Body of pancreas (tissue), 4 donors: Measurements from ENCODE around the gene CCDC149. TPM values are rescaled to one million over a fixed set of nuclear protein-coding genes. Genes with fewer than 3 reads are reported as not detected.

Source experiments
- ATAC-seq: fragments of 150-250 bp; one replicate; pipeline ENCODE4 v1.9.1; 2016
- DNase-seq, 4 donors: peaks; one replicate each; pipeline ENCODE4 v3.0.0-alpha.2; 2019
- H3K27ac ChIP-seq, 4 donors: fragments of 200-600 bp; sonication (generic); 1 replicate in 3 of 4; 2 replicates in 1 of 4; pipeline versions ENCODE4 v1.5.1 to v1.6.1; 2016 to 2019; ENCODE audit warnings: mild to moderate bottlenecking in 1 of 4, mixed read lengths in 1 of 4, moderate library complexity in 1 of 4
- H3K27me3 ChIP-seq, 2 donors: fragments of 200-600 bp; sonication (generic); one replicate each; pipeline ENCODE4 v1.6.0; 2016; ENCODE audit warnings: mild to moderate bottlenecking in 1 of 2
- H3K36me3 ChIP-seq, 2 donors: fragments of 200-600 bp; sonication (generic); replicated peaks in 1 of 2; 2 replicates each; pipeline ENCODE4 v1.5.1; 2016; ENCODE audit warnings: low read depth in 2 of 2; ENCODE audit not compliant: insufficient read depth in 1 of 2
- H3K4me1 ChIP-seq: fragments of 200-600 bp; sonication (generic); one replicate; pipeline ENCODE4 v1.6.0; 2016
- H3K4me3 ChIP-seq, 2 donors: fragments of 200-600 bp; sonication (generic); 1 replicate in 1 of 2; 2 replicates in 1 of 2; pipeline ENCODE4 v1.5.1; 2016 to 2019
- H3K9me3 ChIP-seq, 3 donors: fragments of 200-600 bp; sonication (generic); 1 replicate in 2 of 3; 2 replicates in 1 of 3; pipeline ENCODE4 v1.5.1; 2016
- CTCF ChIP-seq, 7 experiments: fragments of 450-650 bp in 4 of 7; fragments of 200-600 bp in 3 of 7; sonication (generic) in 3 of 7; IDR thresholded peaks; one replicate each; pipeline ENCODE4 v1.5.1; 2016 to 2019; ENCODE audit warnings: antibody characterized with exemption in 7 of 7
- POLR2A ChIP-seq, 3 donors: fragments of 450-650 bp; IDR thresholded peaks; one replicate each; pipeline ENCODE4 v1.6.1; 2016; ENCODE audit warnings: antibody characterized with exemption in 3 of 3, mild to moderate bottlenecking in 2 of 3
- WGBS, 2 donors: methylation state at CpG; one replicate each; pipeline ENCODE4 v1.1.5; 2017; 5-methylcytosine and 5-hydroxymethylcytosine counted together
- intact Hi-C: fragments of 100-400 bp; cut with DNase I; formaldehyde crosslinking; loops from one replicate; pipeline ENCODE4 v1.15.1; 2023
- total RNA-seq, 2 donors: library from RNA; depleted of rRNA; stranded (reverse); fragments of >200 nt; gene quantifications; one replicate each; pipeline ENCODE4 v1.1.0, GENCODE V29; 2016

CCDC149 gene
- total RNA-seq, 2 donors from 2014 or later: 9.6 to 15.0 TPM

DNA sequence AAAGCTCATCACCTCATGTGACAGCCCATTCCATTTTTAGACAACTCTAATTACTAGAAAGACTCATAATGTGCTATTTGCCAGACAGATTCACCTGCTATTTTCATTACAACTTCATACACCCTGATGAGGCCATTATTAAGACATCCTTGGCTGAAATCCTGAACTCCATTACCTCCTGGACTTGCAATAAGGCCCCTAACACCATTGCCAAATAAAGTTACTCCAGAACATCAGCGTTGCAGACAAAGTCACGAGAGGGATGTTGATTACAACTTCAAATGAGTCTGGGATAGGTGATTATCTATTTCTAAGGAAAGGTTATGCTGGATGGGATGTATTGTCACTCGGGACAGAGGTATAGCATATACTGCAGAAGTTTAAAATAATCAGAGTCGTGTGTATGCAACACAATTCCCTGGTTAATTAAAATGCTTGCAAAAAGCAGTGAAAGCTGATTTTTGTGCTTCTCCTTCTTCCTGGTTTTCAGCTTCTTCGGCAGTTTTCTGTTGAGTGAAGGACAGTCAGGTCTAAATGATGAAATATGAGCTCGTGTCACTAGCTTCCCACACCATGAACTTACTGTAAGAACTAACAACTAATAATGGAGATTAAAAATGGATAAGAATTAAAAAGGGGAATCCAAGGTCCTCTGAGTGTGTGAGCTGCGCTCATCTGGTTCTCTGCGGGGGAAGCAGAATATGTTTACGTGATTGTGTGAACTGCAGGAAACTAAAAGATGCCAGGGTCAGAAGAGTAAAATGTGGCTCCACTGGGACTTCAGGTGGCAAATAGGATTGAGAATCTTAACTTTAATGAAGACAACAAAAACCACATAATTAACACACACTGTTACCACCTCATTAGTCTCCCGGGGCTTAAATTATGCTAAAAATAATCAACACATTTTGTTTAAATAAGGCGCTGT, 135.0 kb downstream of the CCDC149 start:
- ATAC-seq (no peak), DNase-seq (no peak)
- intact Hi-C loops: no loop called here
- Histone ChIP-seq H3K4me1 (no peaks in the 10 kb centered on the region), H3K4me3 (no peak overlapping the region), H3K27me3 (no peaks in the 10 kb centered on the region), H3K27ac (no peak overlapping the region), H3K9me3 (no peaks in the 10 kb centered on the region), H3K36me3 (no peaks in the 10 kb centered on the region)
- TF ChIP-seq POLR2A (IDR thresholded peaks at IDR 0.05): no peak
- no peak for TF ChIP-seq CTCF (IDR thresholded peaks at IDR 0.05)
- WGBS, 2 donors: 67 to 74% methylated on average over 11 of the region's 11 CpGs

- Histone ChIP-seq H3K27ac (no peak overlapping the region), H3K9me3 (no peaks in the 10 kb centered on the region), H3K36me3 (no peaks in the 10 kb centered on the region), H3K27me3 (no peaks in the 10 kb centered on the region), H3K4me1 (no peaks in the 10 kb centered on the region), H3K4me3 (no peak overlapping the region)
- ATAC-seq (no peak), DNase-seq (no peak)
- intact Hi-C loops: no loop called here
- no peak for TF ChIP-seq POLR2A (IDR thresholded peaks at IDR 0.05)
- TF ChIP-seq CTCF (IDR thresholded peaks at IDR 0.05): no peak
- WGBS, 2 donors: 76 to 78% methylated on average over 3 of the region's 3 CpGs
Measured at GRCh38 chr4:24775750-24776149, 137.1 kb downstream of the CCDC149 start.

- DNase-seq (no peak), ATAC-seq (no peak)
- H3K27me3 ChIP-seq: no peaks in the 10 kb centered on the region
- H3K27ac ChIP-seq: no peak overlapping the region
- TF ChIP-seq CTCF (IDR thresholded peaks at IDR 0.05) (no peak), POLR2A (IDR thresholded peaks at IDR 0.05) (no peak)
- 79% methylated on average over 2 of the region's 2 CpGs for WGBS, 2 donors
- no peak overlapping the region for H3K4me3 ChIP-seq
- H3K9me3 ChIP-seq: no peaks in the 10 kb centered on the region
- no peaks in the 10 kb centered on the region for H3K4me1 ChIP-seq
- no peaks in the 10 kb centered on the region for H3K36me3 ChIP-seq
- intact Hi-C loops: no loop called here
Measured at GRCh38 chr4:24775032-24775605, 137.7 kb downstream of the CCDC149 start.

DNA sequence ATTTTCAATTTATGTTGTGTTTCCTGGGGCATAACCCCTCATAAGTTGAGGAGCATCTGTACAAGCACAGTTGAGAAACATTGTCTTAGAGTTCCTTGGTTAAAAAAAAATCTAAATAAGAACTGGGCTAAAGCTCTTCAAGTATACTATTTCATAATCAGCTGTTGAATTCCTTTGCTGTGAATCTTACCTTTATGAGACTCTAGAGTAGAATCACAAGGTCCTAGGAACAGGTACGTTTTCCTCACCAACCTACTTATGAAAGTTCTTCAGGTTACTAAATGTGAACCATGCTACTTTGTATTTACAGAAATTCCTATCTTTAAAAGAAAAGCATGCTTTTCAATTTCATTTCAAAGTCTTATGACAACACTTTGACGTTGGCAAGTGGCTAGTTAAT, 138.4 kb downstream of the CCDC149 start:
- H3K4me1 ChIP-seq: no peaks in the 10 kb centered on the region
- H3K36me3 ChIP-seq: no peaks in the 10 kb centered on the region
- ATAC-seq: no peak
- intact Hi-C loops: no loop called here
- H3K27me3 ChIP-seq: no peaks in the 10 kb centered on the region
- no peaks in the 10 kb centered on the region for H3K9me3 ChIP-seq
- TF ChIP-seq CTCF (IDR thresholded peaks at IDR 0.05): no peak
- TF ChIP-seq POLR2A (IDR thresholded peaks at IDR 0.05): no peak
- DNase-seq: no peak
- H3K27ac ChIP-seq: no peak overlapping the region
- H3K4me3 ChIP-seq: no peak overlapping the region
- 6 to 11% methylated on average over 2 of the region's 2 CpGs for WGBS, 2 donors
